ENCODE measurements around the gene DOK7.

DNA sequence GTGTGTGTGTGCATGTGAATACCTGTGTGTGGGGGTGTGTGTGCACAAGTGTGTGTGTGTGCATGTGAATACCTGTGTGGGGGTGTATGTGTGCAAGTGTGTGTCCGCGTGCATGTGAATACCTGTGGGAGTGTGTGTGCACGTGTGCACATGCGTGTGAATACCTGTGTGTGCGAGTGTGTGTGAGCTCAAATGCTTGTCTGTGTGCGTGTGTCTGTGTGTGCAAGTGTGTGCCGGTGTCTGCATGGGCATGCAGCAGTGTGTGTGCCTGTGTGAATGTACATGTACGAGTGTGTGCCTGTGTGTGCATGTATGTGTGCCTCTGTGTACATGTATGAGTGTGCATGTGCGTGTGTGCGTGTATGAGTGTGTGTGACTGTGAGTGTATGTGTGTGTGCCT lies 5.0 kb downstream of the DOK7 start:
- TF ChIP-seq POLR2A (IDR thresholded peaks at IDR 0.05) (no peak), CTCF (IDR thresholded peaks at IDR 0.05) (no peak)
